Suprapubic skin (tissue), 3 donors: Measurements from ENCODE around the gene PIM1.

Source experiments
- CTCF ChIP-seq, 2 donors: fragments of 200-600 bp in 1 of 2; fragments of 450-650 bp in 1 of 2; sonication (generic) in 1 of 2; IDR thresholded peaks; one replicate each; pipeline ENCODE4 v1.5.1; 2016 to 2019; ENCODE audit warnings: antibody characterized with exemption in 2 of 2, mild to moderate bottlenecking in 1 of 2, moderate library complexity in 1 of 2
- EP300 ChIP-seq: sonication (generic); formaldehyde crosslinking; IDR thresholded peaks from one replicate; pipeline ENCODE4 v1.6.1; 2017; ENCODE audit warnings: antibody characterized with exemption
- POLR2A ChIP-seq, 2 donors: fragments of 450-650 bp; IDR thresholded peaks; one replicate each; pipeline ENCODE4 v1.6.1; 2017; ENCODE audit warnings: antibody characterized with exemption in 2 of 2, mild to moderate bottlenecking in 2 of 2, moderate library complexity in 2 of 2

GRCh38 chr6:37139230-37139962 is 30.6 kb upstream of the PIM1 start:
- TF ChIP-seq CTCF (IDR thresholded peaks at IDR 0.05), result no peak
- TF ChIP-seq EP300, result no peak
- no peak for TF ChIP-seq POLR2A (IDR thresholded peaks at IDR 0.05)
